Measurements from ENCODE around the gene PCMT1. TPM values are rescaled to one million over a fixed set of nuclear protein-coding genes. Genes with fewer than 3 reads are reported as not detected.

Gene PCMT1
- total RNA-seq, 1 donor from 2014 or later, result 133 TPM

- H3K4me1 Mint-ChIP-seq, result no peaks in the 10 kb centered on the region
- H3K4me1 ChIP-seq, result no peaks in the 10 kb centered on the region
- peaks cover 13% of the 10 kb centered on the region for H3K36me3 Mint-ChIP-seq
- H3K36me3 ChIP-seq, result no peaks in the 10 kb centered on the region
- H3K27me3 Mint-ChIP-seq (ENCODE audit: insufficient read depth, low read depth), result peaks cover 3% of the 10 kb centered on the region
- H2AFZ ChIP-seq (replicated peaks), result no peak overlapping the region
- no peaks in the 10 kb centered on the region for H4K20me1 ChIP-seq (ENCODE audit: low read depth)
- H3K9ac ChIP-seq, result no peak overlapping the region
- H3K79me2 ChIP-seq (ENCODE audit: low read depth), result no peaks in the 10 kb centered on the region
- H3K27me3 ChIP-seq, result no peaks in the 10 kb centered on the region
- H3K9me3 Mint-ChIP-seq, result no peaks in the 10 kb centered on the region
- H3K4me3 Mint-ChIP-seq, result no peak overlapping the region
- no peaks in the 10 kb centered on the region for H3K9me3 ChIP-seq (ENCODE audit: low read depth)
- no peak for DNase-seq (ENCODE audit: low spot score)
- no peak overlapping the region for H3K27ac ChIP-seq
- no peak overlapping the region for H3K4me3 ChIP-seq
- no peak for TF ChIP-seq EZH2phosphoT487 (IDR thresholded peaks at IDR 0.05)
- no peak for TF ChIP-seq EZH2 (IDR thresholded peaks at IDR 0.05)
- no peak for TF ChIP-seq CTCF (IDR thresholded peaks at IDR 0.05)
- no peak overlapping the region for H3K4me2 ChIP-seq
- no peak overlapping the region for H3K27ac Mint-ChIP-seq
- H3F3A ChIP-seq (ENCODE audit: low read depth), result no peaks in the 10 kb centered on the region
Measured at GRCh38 chr6:149783551-149783950, 34.0 kb downstream of the PCMT1 start.

- H3K27me3 Mint-ChIP-seq (ENCODE audit: insufficient read depth, low read depth), result no peaks in the 10 kb centered on the region
- Histone ChIP-seq H2AFZ (replicated peaks) (no peak overlapping the region), H3F3A (ENCODE audit: low read depth) (no peaks in the 10 kb centered on the region), H3K9ac (no peak overlapping the region), H3K27ac (no peak overlapping the region), H3K4me2 (no peak overlapping the region), H3K4me3 (no peak overlapping the region), H4K20me1 (ENCODE audit: low read depth) (no peaks in the 10 kb centered on the region), H3K79me2 (ENCODE audit: low read depth) (no peaks in the 10 kb centered on the region), H3K9me3 (ENCODE audit: low read depth) (no peaks in the 10 kb centered on the region), H3K4me1 (no peaks in the 10 kb centered on the region), H3K27me3 (no peaks in the 10 kb centered on the region), H3K36me3 (no peaks in the 10 kb centered on the region)
- no peak for DNase-seq (ENCODE audit: low spot score)
- no peaks in the 10 kb centered on the region for H3K9me3 Mint-ChIP-seq
- peaks cover 7% of the 10 kb centered on the region for H3K36me3 Mint-ChIP-seq
- H3K4me3 Mint-ChIP-seq, result no peak overlapping the region
- no peaks in the 10 kb centered on the region for H3K4me1 Mint-ChIP-seq
- H3K27ac Mint-ChIP-seq, result no peak overlapping the region
- TF ChIP-seq EZH2 (IDR thresholded peaks at IDR 0.05) (no peak), EZH2phosphoT487 (IDR thresholded peaks at IDR 0.05) (no peak), CTCF (IDR thresholded peaks at IDR 0.05) (no peak)
Measured at GRCh38 chr6:149806127-149806526, 56.6 kb downstream of the PCMT1 start.

GRCh38 chr6:149809798-149810197 is 60.3 kb downstream of the PCMT1 start:
- Histone ChIP-seq H3K9me3 (ENCODE audit: low read depth) (no peaks in the 10 kb centered on the region), H3K9ac (no peak overlapping the region), H3K4me3 (no peak overlapping the region), H2AFZ (replicated peaks) (no peak overlapping the region), H3F3A (ENCODE audit: low read depth) (no peaks in the 10 kb centered on the region), H3K27ac (no peak overlapping the region), H3K4me2 (no peak overlapping the region), H3K27me3 (no peaks in the 10 kb centered on the region), H3K36me3 (no peaks in the 10 kb centered on the region), H4K20me1 (ENCODE audit: low read depth) (no peaks in the 10 kb centered on the region), H3K4me1 (no peaks in the 10 kb centered on the region), H3K79me2 (ENCODE audit: low read depth) (no peaks in the 10 kb centered on the region)
- H3K27me3 Mint-ChIP-seq (ENCODE audit: insufficient read depth, low read depth), result peaks cover 2% of the 10 kb centered on the region
- no peaks in the 10 kb centered on the region for H3K4me1 Mint-ChIP-seq
- peaks cover 5% of the 10 kb centered on the region for H3K36me3 Mint-ChIP-seq
- no peak overlapping the region for H3K4me3 Mint-ChIP-seq
- no peak for DNase-seq (ENCODE audit: low spot score)
- no peaks in the 10 kb centered on the region for H3K9me3 Mint-ChIP-seq
- TF ChIP-seq EZH2 (IDR thresholded peaks at IDR 0.05) (no peak), CTCF (IDR thresholded peaks at IDR 0.05) (no peak), EZH2phosphoT487 (IDR thresholded peaks at IDR 0.05) (no peak)
- no peak overlapping the region for H3K27ac Mint-ChIP-seq

Data from neural progenitor cell (in vitro differentiated cells).